GM18858 (cell line): ENCODE data around the gene SERAC1.

Experiments
- ATAC-seq: cut with Tn5 transposase; IDR thresholded peaks from one replicate; pipeline ENCODE4 v1.9.1; 2021; ENCODE audit not compliant: unreplicated experiment

SERAC1 gene

DNA sequence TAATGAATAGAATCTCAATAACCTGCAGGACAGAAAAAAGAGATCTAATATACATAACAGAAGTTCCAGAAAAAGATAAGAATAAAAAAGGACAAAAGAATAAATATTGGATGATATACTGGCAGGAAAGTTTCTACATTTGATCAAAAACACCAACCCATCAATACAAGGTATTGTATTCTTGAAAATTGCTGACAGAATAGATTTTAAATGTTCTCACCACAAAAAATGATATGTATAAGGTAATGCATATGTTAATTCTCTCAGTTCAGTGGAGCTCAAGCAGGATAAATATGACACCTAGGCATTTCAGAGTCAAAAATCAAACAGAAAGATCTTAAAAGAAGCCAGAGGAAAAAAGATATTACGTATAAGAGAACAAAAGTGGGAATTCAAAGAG lies 43.8 kb downstream of the SERAC1 start:
- ATAC-seq: no peak

GRCh38 chr6:158122048-158122447 lies 46.0 kb downstream of the SERAC1 start:
- no peak for ATAC-seq

- no peak for ATAC-seq
These were observed 46.7 kb downstream of the SERAC1 start for GRCh38 chr6:158121335-158121734.

DNA sequence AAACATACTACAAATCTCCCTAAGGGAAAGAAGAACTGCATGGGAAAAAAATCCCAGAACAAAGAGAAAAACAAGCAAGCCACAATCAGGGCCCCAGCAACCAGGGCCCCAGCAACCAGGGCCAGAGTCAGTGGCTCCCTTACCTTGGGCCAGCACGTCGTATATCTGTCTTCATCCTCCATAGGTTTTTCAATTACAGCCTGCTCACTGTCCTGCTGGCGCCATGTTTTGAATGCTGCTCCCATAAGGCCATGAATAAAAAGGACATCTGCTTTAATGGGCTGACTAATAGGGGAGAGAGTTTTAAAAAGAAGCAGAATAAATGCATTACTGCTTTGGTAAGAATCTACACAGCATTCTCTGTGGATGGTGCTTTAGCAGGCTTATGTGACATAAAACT lies 49.2 kb downstream of the SERAC1 start:
- ATAC-seq: no peak

DNA sequence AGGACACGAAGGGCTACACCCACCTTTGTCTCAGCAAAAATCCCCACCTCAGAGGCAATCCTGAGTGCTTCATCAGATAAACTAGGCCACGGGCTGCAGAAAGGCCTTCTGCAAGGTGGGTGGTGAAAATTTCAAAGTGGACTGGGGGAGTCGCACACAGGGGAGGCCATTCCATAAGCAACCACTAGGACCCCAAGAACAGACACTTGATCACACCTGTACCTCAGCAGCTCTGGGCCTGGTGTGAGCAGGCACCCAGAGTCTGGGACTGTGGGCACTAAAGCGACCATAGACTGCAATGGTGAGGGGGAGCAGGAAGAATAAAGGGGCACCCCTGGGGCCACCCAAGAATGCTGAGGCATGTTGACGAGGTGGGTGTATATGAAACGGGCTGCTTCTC lies 52.6 kb downstream of the SERAC1 start:
- ATAC-seq: no peak

DNA sequence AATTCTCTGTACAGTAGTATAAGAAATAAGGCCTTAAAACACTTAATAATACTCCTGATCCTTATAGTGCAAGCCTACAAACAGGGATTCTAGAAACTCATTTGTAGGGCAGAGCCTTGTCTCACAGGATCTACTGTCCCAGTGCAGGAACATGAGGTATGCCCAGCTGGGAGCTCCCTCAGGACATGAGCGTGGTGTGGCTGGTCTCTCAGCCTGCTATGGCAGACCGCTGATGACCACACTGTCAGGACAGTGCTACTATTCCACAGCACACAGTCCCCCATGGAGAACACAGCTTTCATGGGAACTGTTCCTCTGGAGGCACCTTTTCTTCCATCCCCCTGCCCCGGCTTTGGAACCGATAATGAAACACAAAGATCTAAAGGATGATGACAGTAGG lies 53.0 kb downstream of the SERAC1 start:
- no peak for ATAC-seq

DNA sequence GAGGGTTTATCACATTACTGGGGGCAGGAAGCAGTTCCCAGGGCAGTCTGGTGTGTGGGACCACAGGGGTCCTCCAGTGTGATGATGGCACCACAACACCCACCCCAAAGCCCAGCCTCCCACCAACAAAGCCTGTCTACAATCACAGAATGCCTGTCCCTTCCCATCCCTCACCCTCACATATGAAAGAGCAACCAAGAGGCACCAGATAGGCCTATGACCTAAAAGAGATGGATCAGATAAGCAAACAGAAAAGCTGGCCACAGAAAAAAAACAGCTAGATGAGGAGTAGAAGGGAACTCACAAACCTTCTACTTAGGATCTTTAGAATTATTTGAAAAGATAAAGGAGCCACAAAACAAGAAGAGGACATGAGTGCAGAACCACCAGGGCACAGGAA lies 54.3 kb downstream of the SERAC1 start:
- ATAC-seq: no peak

- no peak for ATAC-seq
These were observed 56.1 kb downstream of the SERAC1 start for GRCh38 chr6:158111987-158112386.

DNA sequence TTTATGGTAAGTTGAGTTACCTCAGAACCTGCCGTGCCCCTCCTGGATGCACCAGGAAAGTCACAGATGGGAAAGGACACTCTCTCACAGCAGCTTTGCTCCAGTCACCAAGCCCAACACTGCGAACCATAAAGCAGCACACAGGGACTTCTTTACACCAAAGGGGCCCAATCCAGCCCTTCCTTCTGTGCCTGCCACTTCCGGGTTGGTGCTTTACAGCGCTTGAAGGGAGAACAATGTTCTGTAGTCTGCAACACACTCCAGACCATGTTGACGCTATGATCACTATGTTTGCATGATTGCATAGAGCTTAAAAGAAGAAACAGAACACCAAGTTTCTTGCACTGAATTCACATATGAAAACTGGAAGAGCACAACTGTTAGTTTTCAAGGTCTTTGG lies 57.1 kb downstream of the SERAC1 start:
- ATAC-seq: no peak

- no peak for ATAC-seq
These were observed 58.3 kb downstream of the SERAC1 start for GRCh38 chr6:158109748-158110147.

- ATAC-seq: no peak
These were observed 63.4 kb downstream of the SERAC1 start for GRCh38 chr6:158104696-158105095.

- ATAC-seq: no peak
These were observed 64.8 kb downstream of the SERAC1 start for GRCh38 chr6:158103228-158103627.

GRCh38 chr6:158095671-158096070 lies 72.4 kb downstream of the SERAC1 start:
- ATAC-seq: no peak

- ATAC-seq: no peak
These were observed 73.0 kb downstream of the SERAC1 start for GRCh38 chr6:158095031-158095430.

GRCh38 chr6:158092806-158093205 lies 75.3 kb downstream of the SERAC1 start:
- no peak for ATAC-seq

GRCh38 chr6:158087224-158087867 lies 80.7 kb downstream of the SERAC1 start:
- ATAC-seq: no peak

DNA sequence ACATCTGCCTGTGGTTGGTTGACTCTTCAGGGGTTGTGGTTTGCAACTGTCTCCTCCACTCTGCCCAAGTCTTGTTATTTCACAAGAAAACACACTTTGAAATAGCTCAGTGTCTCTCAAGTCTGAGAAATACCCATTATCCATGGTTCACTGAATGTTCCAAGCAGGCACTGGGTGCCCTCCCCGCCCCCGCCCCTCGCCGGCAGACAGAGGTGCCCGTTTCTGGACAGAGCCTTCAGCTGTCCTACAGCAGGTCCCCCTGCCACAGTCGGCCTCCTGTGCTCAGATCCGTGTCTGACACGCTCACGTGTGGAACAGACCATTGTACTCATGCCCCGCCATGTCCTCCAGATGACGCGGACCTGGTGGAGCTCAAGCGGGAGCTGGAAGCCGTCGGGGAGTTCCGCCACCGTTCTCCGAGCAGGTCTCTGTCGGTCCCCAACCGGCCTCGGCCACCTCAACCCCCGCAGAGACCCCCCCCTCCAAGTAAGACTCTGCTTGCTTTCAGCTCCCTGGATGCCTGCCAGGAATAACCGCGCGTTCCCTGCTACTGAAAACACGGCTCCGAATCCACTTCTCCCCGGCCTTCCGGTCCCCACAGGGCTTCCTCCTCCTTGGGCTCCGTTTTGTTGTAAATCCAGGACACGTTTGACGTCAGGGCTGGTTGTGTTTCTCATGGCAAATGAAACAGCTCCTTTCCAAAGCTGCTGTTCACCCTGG lies 81.4 kb downstream of the SERAC1 start:
- no peak for ATAC-seq

DNA sequence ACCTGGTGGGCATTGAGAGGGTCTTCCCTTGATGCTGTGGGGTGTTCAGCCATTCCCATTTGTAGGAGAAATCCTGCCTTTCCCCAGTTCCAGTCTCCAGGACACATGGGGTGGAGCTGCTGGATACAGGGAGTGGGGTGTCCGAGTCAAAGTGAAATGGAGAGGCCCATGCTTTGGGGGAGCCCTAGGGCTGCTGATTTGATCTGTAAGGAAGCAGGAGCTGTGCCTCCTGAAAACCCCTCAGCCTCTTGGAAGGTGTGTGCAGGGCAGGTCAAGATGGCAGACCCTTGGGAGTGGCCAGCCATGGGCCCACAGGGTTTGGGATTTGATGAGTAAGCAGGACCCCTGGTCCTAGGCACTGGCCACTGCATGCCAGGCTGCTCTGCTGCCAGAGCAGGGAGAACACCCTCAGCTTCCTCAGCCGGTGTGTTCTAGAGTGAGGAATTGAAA lies 82.0 kb downstream of the SERAC1 start:
- ATAC-seq: no peak

DNA sequence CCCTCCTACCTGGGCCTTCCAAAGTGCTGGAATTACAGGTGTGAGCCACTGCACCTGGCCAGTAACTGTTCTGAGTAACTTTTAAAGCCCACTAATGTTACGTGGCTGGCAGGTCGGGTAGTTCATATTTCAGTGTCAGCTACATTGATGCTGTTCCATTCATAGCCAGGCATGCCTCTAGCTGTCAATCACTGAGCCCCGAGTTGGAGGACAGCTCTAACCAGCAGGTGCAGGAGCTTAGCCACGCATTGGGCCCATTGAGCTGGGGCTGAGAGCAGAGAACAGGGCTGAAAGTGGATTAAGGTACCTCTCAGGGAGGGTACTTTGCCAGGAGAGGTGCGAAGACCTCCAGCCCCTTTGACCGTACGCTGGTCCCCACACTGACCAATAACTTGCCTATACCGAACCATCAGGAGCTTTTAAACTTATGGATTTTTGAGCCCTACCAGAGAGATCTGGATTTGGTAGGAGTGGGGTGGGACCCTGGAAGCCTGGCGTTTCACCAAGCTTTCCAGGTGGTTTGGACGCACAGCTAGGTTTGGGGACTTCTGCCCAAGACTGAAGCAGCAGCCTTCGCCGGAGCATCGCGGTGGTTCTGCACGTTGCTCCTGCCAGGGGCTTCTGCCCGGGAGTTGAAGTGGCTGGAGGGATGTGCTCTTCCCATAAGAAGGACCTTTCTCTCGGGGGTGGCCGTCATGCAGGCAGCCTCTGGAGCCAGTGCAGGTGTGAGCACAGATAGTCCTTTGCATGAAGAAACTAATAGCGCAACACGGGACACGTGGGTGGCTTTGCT lies 82.6 kb downstream of the SERAC1 start:
- ATAC-seq: no peak

- no peak for ATAC-seq
These were observed 84.4 kb downstream of the SERAC1 start for GRCh38 chr6:158083455-158084325.

GRCh38 chr6:158081657-158081935 lies 86.5 kb downstream of the SERAC1 start:
- no peak for ATAC-seq
